Measurements from ENCODE around the gene CD4.

CD4 gene

DNA sequence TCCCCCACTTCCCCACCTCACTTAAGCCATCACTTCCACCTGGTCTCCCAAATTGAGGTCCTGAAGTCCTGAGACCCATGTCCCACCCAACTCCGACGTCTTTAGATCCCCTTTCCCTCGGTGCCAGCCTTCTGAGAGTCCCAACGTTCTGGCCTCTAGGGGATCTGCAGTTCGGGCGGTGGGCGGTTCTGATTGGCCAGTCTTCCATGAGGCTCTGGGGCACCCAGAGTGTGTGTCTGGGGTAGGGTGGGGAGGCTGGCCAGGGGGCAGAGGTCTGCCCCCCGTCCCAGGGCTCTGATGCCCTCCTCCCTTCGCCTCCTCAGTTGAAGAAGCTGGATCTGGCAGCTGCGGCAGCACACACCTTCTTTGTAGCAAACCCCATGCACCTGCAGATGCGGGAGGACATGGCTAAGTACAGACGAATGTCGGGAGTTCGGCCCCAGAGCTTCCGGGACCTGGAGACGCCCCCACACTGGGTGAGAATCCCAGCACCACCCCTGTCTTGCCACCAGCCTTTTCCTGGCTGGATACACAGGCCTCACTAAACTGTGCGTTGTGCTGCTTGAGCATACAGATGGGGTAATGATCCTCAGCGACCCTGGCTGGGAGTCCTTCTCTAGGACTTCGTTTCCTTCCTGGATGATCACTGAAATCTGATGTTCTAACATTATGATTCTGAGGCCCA is 40.4 kb downstream of the CD4 start:
- no peak for DNase-seq

GRCh38 chr12:6830286-6830890 is 41.1 kb downstream of the CD4 start:
- DNase-seq, result no peak

DNA sequence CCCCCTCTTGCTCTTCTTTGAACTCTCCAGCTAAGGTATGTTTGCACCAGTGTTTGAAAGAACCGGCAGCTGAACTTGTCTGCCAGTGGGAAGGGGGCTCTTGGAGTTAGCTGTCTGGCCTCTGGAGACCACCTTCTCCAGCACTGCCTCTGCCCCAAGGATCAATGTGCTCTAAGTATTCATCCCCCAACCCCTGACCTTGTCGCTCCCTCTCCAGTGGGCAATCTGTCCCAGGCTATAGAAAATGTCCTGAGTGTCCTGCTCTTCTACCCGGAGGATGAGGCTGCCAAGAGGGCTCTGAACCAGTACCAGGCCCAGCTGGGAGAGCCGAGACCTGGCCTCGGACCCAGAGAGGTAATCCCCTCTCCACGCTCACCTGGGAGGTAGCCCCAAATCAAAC is 41.7 kb downstream of the CD4 start:
- no peak for DNase-seq

DNA sequence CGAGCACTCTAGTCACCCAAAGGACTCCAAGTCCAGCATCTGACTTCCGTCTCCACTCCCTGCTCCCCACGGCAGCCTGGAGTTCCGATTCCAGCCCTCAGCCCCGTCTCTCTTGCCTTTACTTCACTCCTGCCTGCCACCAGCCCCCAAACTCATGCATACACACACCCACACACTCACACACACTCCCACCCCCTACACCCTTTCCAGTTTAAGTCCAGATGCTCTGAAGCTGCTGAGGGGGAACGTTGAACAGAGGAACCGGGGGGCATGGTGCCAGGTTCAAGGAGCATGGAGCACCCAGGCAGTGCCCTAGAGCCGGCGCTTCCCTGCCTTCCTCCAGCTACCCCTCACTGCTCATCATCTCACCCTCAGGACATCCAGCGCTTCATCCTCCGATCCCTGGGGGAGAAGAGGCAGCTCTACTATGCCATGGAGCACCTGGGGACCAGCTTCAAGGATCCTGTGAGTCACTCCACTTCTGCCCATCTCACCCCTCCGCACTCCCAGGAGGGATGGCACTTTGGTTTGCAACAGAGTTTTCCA is 42.2 kb downstream of the CD4 start:
- DNase-seq, result no peak

GRCh38 chr12:6832125-6832524 is 42.8 kb downstream of the CD4 start:
- DNase-seq, result no peak

GRCh38 chr12:6833189-6833890 is 44.0 kb downstream of the CD4 start:
- DNase-seq, result no peak

DNA sequence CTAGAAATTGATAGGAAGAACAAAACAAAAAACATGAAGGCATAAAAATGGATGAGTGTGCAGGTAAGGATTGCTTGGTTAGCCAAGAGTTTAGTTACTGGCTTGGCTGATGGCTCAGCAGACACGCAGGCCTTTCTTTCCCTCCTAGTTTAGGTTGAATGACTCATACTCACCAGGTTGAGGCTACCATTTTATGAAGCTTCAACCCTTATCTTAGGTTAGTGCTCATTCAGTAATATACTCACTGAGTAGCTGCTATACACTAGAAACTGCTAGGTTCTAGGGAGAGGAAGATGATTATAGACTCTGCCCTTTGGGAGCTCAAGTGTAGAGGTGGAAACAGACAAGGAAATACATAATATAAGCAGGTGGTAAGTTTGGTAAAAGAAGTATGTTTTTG is 44.9 kb downstream of the CD4 start:
- DNase-seq, result no peak

DNA sequence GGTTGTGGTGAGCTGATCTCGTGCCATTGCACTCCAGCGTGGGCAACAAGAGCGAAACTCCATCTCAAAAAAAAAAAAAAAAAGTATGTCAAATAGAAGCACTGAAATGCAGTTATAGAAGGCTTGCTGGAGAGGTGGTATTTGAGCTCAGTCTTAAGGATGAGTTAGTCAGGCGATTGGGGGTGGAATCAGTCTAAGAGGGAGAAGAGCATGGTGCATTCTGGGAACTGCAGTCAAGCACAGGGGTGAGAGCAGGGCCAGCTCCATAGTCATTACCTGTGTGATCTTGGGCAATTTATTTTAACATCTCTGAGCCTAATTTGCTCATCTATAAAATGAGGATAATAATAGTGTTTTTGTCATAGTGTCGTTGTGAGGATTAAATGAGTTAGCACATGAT is 45.5 kb downstream of the CD4 start:
- no peak for DNase-seq

- DNase-seq, result no peak
These were observed 47.5 kb downstream of the CD4 start for GRCh38 chr12:6836851-6837250.

DNA sequence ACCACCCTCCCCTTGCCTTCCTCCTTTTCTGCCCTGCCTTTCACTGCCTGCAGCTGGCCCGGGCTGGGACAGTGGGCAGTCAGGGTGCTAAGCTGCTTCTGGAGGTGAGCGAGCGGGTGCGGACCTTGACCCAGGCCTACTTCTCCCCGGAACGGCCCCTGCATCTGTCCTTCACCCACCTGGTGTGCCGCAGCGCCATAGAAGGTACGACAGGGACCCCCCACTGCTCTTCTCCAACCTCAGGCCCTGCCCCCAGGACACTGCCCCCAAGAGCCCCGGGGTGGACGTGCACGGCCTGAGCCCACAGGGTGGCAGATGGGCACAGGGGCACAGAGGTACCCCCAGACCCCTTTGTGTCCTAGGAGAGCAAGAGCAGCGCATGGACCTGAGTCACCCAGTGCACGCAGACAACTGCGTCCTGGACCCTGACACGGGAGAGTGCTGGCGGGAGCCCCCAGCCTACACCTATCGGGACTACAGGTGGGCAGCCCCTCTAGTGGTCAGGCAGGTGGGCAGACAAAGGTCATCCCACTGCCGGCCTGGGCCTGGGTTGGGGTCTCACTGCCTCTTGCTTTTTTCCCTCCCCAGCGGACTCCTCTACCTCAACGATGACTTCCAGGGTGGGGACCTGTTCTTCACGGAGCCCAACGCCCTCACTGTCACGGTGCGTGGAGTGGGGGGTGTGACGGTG is 48.2 kb downstream of the CD4 start:
- no peak for DNase-seq

DNA sequence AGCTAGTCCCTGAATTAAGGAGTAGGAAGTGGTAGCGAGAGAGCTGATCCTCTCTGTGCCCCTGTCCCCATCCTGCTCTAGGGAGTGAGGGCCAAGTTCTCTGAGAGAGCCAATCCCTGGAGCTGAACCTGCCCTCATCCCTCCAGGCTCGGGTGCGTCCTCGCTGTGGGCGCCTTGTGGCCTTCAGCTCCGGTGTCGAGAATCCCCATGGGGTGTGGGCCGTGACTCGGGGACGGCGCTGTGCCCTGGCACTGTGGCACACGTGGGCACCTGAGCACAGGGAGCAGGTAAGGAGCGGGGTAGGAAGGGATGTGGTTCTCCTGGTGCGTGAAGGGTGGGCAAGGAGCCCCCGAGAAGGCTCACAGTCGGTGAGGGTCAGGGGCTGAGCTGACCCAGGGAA is 49.5 kb downstream of the CD4 start:
- no peak for DNase-seq

DNA sequence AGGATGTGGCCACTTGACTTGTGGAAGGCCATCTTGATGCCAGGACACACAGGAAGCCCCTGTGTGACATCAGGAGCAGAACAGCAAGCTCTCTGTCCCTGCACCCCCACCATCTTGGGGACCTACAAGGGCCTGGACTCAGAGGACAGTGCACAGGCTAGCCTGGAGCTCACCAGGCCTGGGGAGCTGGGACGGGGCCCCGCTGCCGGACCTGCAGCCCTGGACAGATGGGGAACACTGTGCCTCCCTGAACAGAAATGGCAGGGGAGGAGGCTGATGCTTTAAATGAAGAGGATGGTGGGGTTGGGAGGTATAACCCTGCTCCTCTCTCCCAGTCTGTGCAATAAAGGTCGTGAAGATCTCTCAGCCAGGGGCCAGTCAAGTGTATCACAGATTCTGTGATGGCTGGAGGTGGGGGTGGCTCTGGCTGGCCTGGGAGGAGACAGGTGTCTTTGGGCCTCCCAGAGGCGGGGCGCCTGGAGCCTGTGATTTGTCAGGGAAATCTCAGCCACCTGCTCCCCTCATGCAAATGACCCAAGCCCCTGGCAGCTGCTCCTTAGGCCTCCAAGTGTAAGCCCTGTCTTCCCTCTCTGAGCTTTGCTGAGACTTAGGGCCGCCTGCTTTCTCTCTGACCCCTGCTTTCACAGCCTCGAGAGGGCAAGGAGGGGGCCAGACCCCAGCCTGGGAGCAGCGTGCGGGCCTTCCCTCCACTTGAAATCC is 50.3 kb downstream of the CD4 start:
- DNase-seq, result no peak

GRCh38 chr12:6840330-6840729 is 51.0 kb downstream of the CD4 start:
- no peak for DNase-seq

DNA sequence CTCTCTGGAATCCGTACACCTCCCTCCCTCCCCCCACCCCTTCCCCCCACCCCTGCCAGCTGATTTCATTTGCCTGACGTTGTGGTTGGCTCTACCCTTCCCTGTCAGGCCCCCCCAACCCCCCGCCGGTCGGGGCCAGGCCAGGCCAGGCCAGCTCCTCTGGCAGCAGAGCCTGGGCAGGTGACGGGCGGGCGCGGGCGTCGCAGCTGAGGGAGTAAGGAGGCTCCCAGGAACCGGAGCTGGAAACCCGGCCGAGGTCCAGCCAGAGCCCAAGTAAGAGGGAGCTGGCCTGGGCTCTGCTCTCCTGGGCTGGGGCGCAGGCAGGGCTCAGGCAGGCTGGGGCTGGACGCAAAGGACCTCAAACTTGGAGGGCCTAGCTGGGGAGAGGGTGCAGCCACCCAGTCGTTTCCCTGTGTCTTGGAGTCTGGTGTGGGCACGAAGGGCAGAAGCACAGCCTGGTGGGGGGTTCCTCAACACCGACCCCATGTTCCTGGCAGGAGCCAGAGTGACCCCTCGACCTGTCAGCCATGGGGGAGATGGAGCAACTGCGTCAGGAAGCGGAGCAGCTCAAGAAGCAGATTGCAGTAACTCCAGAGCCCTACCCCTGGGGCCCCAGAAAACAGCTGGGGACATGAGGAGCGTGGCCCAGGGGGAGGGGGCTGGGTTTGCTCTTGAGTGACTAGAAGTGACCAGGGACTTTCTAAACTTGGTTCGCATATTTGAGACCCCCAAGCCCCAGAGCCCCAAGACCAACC is 51.6 kb downstream of the CD4 start, which contains the start of gene GNB3:
GNB3 (plus strand) TSS at position 165 of the 755 bp plus-strand sequence; CDS start at position 528, 363 bp downstream.
- no peak for DNase-seq

GRCh38 chr12:6842075-6842474 is 52.7 kb downstream of the CD4 start:
- no peak for DNase-seq

GRCh38 chr12:6843118-6843902 is 54.0 kb downstream of the CD4 start:
- DNase-seq, result no peak

DNA sequence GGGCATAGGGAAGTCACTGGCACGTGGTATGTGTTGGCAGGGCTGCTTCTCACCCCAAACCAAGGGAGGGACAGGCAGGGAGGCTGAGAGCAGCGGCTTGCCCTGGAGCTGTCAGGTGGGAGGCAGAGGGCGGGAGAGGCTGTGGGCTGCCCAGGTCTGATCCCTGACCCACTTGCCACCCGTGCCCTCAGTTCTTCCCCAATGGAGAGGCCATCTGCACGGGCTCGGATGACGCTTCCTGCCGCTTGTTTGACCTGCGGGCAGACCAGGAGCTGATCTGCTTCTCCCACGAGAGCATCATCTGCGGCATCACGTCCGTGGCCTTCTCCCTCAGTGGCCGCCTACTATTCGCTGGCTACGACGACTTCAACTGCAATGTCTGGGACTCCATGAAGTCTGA is 56.1 kb downstream of the CD4 start:
- DNase-seq, result no peak

DNA sequence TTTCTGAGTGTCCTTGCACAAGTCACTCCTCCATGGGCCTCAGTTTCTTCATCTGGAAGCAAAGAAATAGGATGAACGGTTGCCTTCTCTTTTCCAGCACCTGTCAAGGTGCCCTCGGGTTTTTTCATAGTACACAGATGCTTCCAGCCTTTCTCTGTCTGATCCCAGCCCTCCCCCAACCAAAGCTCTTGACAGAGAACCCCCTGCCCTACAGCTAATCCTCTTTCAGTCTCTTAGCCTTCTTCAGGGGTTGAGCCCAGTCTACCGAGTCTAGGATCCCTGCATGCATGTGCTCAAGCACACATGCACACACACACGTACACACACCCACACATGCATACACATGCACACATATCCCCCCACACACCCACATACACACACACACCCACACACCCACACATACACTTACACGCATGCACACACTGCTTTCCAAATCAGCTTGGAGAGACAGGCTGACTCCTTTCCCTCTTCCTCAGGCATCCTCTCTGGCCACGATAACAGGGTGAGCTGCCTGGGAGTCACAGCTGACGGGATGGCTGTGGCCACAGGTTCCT is 57.1 kb downstream of the CD4 start:
- DNase-seq, result no peak

GRCh38 chr12:6847676-6848075 is 58.3 kb downstream of the CD4 start:
- DNase-seq, result no peak

DNA sequence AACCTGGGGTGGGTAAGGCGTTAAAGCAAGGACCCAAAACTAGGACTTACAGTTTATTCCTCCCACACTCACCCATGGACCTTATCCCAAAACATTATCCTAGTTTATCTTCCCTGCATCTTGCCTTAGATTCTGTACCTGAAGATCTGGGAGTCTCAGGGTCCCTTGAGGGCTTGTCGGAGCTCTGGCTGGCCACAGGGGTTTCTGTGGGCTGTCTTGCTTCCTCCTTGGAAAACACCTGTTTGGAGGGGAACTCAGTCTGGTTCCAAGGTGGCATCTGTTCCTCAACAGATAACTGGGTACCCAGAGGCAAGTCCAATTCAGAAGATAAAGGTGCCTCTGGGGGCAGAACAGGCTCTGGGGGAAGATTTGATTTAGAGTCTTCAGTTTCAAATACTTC is 60.1 kb downstream of the CD4 start:
- no peak for DNase-seq

All from stimulated activated CD4-positive, alpha-beta T cell treated with anti-CD3 and anti-CD28 coated beads, Interleukin-4, amount 100 ng/mL, for 24 hours (primary cell).